ENCODE measurements around the gene TMEM196.

Gene TMEM196

GRCh38 chr7:19708397-19709248 lies 64.8 kb downstream of the TMEM196 start, which contains the start of gene POLR1F:
TSS of gene POLR1F (minus strand) at chr7:19709037. CDS start at chr7:19709016, 21 bp downstream.
- Histone ChIP-seq H3K4me1 (peaks cover 0 to 21% (median 10%) of the 10 kb centered on the region in 4 donors), H3K36me3 (peaks cover 0 to 6% (median 2%) of the 10 kb centered on the region in 3 donors), H3K27me3 (no peaks in the 10 kb centered on the region), H3K27ac (peak within 1 kb of the TSS; percentile 70 to 75), H3K4me3 (peak within 1 kb of the TSS; percentile 74 to 91), H3K9me3 (no peaks in the 10 kb centered on the region)
- peak; percentile 86 to 95 for TF ChIP-seq CTCF (IDR thresholded peaks at IDR 0.05)
- intact Hi-C loops (cut with DNase I; ENCODE audit: low total_unique reads): no loop called here
- peak; percentile 93 to 95 for DNase-seq

GRCh38 chr7:19707240-19707639 lies 66.2 kb downstream of the TMEM196 start:
- Histone ChIP-seq H3K4me3 (no peak overlapping the region), H3K4me1 (peaks cover 0 to 21% (median 10%) of the 10 kb centered on the region in 4 donors), H3K27ac (no peak overlapping the region), H3K36me3 (peaks cover 0 to 20% (median 10%) of the 10 kb centered on the region in 3 donors), H3K27me3 (no peaks in the 10 kb centered on the region), H3K9me3 (no peaks in the 10 kb centered on the region)
- TF ChIP-seq CTCF (IDR thresholded peaks at IDR 0.05): no peak
- DNase-seq: no peak
- intact Hi-C loops (cut with DNase I; ENCODE audit: low total_unique reads): no loop called here

GRCh38 chr7:19705663-19706062 lies 67.8 kb downstream of the TMEM196 start:
- peaks cover 0 to 21% (median 10%) of the 10 kb centered on the region in 4 donors for H3K4me1 ChIP-seq
- no peak overlapping the region for H3K4me3 ChIP-seq
- DNase-seq: no peak
- H3K9me3 ChIP-seq: no peaks in the 10 kb centered on the region
- no peaks in the 10 kb centered on the region for H3K27me3 ChIP-seq
- intact Hi-C loops (cut with DNase I; ENCODE audit: low total_unique reads): no loop called here
- H3K27ac ChIP-seq: no peak overlapping the region
- TF ChIP-seq CTCF (IDR thresholded peaks at IDR 0.05): no peak
- H3K36me3 ChIP-seq: peaks cover 0 to 30% (median 14%) of the 10 kb centered on the region in 3 donors

GRCh38 chr7:19701471-19701870 lies 71.9 kb downstream of the TMEM196 start:
- Histone ChIP-seq H3K4me3 (no peak overlapping the region), H3K36me3 (peaks cover 9 to 48% (median 27%) of the 10 kb centered on the region in 3 donors), H3K4me1 (no peaks in the 10 kb centered on the region), H3K27me3 (no peaks in the 10 kb centered on the region), H3K27ac (no peak overlapping the region), H3K9me3 (no peaks in the 10 kb centered on the region)
- intact Hi-C loops (cut with DNase I; ENCODE audit: low total_unique reads): no loop called here
- TF ChIP-seq CTCF (IDR thresholded peaks at IDR 0.05): no peak
- DNase-seq: no peak

GRCh38 chr7:19700936-19701335 lies 72.5 kb downstream of the TMEM196 start:
- Histone ChIP-seq H3K36me3 (peaks cover 9 to 50% (median 32%) of the 10 kb centered on the region in 3 donors), H3K9me3 (no peaks in the 10 kb centered on the region), H3K4me3 (no peak overlapping the region), H3K4me1 (no peaks in the 10 kb centered on the region), H3K27me3 (no peaks in the 10 kb centered on the region), H3K27ac (no peak overlapping the region)
- TF ChIP-seq CTCF (IDR thresholded peaks at IDR 0.05): no peak
- intact Hi-C loops (cut with DNase I; ENCODE audit: low total_unique reads): no loop called here
- no peak for DNase-seq
